ENCODE measurements around the gene YIF1B.
A peak's percentile ranks its signal among the peaks of the same experiment; 100 is the strongest.
"Not testable (repeated sequence)": the region's sequence is repeated elsewhere in the genome, so short reads cannot be mapped to it uniquely, and the experiment has no call there.

The YIF1B gene, protein sequence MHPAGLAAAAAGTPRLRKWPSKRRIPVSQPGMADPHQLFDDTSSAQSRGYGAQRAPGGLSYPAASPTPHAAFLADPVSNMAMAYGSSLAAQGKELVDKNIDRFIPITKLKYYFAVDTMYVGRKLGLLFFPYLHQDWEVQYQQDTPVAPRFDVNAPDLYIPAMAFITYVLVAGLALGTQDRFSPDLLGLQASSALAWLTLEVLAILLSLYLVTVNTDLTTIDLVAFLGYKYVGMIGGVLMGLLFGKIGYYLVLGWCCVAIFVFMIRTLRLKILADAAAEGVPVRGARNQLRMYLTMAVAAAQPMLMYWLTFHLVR

DNA sequence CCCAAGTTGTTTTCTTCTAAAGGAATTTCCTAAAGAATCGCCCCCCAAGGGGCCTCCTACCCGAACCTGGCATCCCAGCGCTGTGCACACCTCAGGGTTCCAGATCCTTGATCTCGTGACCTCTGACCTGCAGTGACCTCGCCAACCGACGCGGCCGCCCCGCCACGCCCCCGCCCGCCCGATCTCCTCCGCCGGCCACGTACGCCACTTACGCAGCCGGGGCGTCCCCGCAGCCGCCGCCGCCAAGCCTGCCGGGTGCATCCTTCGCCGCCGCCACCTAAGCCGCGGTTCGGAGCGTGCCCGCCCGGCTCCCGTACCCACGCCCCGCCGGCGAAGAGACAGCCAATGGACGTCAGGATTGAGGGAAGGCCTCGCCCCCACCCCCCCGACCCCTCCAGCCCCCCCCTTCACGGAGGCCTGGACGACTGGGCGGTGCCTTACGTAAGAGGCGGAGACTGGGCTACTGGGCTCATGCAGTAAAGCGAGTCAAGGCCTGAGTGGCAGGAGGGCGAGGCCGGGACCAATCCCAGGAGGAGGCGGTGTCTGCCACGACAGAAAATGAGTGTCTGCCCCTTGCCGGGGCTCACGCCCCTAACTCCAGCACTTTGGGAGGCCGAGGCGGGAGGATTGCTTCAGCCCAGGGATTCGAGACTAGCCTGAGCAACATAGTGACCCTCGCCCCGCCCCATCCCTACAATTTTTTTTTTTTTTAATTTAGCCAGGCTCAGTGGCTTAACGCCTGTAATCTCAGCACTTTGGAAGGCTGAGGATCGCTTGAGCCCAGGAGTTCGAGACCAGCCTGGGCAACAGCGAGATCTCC is at the start of gene YIF1B:
Gene YIF1B (minus strand): TSS at position 291 of the 820 bp plus-strand sequence. CDS start 30 bp downstream, at position 261.
- DNase-seq: peak; percentile 95

DNA sequence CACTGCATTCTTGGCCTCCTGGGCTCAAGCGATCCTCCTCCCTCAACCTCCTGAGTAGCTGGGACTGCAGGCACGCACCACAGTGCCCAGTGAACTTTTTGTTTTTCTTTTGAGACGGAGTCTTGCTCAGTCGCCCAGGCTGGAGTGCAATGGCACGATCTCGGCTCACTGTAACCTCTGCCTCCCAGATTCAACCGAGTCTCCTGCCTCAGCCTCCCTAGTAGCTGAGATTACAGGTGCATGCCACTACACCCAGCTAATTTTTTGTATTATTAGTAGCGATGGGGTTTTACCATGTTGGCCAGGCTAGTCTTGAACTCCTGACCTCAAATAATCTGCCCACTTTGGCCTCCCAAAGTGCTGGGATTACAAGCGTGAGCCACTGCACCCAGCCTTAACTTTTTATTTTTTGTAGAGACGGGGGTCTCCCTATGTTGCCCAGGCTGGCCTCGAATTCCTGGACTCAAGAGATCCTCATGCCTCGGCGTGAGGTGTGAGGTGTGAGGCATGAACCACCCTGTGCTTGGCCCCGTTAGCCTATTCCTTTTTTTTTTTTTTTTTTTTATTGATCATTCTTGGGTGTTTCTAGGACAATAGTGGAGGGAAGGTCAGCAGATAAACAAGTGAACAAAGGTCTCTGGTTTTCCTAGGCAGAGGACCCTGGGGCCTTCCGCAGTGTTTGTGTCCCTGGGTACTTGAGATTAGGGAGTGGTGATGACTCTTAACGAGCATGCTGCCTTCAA is 47.4 kb upstream of the YIF1B start:
- not testable (repeated sequence) for DNase-seq

DNA sequence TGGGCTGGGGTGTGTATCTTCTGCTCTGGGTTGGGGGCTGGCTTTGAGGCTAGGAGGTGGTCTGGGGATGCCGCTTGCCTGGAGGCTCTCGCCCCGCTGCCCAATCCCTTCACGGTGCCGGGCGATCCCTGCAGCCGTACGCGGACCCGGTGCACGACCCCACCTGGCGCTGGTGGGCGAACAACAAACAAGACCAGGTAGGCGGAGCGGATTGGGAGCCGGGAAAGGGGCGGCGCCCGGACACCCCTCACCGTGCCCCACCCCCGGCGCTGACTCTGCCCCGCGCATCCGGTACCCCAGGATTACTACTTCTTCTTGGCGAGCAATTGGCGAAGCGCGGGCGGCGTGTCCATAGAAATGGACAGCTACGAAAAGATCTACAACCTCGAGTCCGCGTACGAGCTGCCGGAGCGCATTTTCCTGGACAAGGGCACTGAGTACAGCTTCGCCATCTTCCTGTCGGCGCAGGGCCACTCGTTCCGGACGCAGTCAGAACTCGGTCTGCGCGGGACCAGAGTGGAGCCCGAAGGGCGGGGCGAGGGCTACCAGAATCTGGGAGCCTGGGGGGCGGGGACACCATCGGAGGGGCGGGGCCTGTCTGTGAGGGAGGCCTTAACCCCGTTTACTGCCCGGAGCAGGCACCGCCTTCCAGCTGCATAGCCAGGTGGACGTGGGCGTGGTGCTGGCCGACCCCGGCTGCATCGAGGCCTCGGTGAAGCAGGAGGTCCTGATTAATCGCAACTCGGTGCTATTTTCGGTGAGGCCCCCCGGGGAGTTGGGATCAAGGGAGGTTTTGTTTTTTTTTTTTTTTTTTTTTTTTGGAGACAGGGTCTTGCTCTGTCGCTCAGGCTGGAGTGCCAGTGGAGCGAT is 46.6 kb upstream of the YIF1B start:
- peak; percentile 80 for DNase-seq

DNA sequence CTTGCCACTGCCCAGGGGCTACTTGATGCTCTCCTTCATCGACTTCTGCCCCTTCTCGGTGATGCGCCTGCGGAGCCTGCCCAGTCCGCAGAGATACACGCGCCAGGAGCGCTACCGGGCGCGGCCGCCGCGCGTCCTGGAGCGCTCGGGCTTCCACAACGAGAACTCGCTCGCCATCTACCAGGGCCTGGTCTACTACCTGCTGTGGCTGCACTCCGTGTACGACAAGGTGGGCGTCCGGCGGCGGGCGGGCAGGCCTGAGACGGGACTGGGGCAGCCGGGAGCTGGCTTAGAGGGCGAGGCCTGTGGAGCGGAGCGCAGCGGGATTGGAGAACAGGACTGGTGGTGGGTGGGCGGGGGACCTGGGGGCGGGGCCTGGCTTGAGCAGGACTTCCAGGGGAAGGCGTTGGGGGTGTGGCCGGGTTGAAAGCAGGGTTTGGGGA is 45.9 kb upstream of the YIF1B start:
- peak; percentile 63 for DNase-seq

DNA sequence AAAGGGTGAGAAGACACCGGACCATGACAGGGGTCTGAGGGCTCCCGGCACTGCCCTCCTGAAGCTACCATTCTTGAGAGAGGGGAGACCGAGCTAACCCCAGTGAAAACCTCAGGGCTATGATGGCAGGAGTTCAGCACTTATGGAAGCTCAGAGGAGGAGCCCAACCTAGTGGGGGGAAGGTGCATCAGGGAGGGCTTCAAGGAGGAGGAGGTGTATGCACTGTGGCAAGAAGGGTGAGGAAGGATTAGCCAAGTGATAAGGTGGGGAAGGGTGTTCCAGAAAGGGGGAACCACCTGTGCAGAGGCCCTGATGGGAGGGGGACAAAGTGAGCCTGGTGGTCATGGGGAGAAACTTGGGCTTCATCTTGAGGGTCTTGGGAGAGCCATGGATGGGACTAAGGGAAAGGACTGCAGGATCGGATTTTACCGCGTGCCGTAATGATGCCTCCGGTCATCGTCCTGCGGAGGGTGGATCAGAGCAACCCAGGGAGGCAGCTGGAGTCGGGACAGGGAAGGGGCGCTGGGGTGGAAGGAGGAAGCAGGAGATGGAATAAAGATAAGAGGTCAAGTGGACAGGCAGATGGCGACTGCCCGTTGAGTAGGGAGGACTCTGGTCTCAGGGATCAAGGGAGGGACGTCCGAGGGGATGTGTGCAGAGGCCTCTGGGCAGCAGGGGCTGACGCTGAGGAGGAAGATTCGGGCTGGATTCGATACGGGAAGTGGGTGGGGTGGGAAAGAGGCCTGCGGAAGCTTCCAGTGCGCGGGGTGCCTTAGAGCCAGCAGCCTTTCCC is 45.3 kb upstream of the YIF1B start:
- no peak for DNase-seq

DNA sequence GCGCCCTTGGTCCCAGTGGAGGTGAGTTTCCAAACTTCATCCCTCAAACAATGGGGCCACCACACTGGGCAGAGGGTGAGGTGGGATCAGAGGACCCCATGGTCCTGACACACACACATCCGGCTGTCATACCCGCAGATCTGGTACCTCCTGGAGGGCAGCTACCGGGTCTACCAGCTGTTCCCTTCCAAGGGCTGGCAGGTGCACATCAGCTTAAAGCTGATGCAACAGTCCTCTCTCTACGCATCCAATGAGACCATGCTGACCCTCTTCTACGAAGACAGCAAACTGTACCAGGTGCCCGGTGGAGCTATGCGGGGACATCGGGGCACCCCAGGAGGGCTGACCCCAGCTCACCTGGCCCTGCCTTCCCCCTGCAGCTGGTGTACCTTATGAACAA is 44.6 kb upstream of the YIF1B start:
- DNase-seq: no peak

DNA sequence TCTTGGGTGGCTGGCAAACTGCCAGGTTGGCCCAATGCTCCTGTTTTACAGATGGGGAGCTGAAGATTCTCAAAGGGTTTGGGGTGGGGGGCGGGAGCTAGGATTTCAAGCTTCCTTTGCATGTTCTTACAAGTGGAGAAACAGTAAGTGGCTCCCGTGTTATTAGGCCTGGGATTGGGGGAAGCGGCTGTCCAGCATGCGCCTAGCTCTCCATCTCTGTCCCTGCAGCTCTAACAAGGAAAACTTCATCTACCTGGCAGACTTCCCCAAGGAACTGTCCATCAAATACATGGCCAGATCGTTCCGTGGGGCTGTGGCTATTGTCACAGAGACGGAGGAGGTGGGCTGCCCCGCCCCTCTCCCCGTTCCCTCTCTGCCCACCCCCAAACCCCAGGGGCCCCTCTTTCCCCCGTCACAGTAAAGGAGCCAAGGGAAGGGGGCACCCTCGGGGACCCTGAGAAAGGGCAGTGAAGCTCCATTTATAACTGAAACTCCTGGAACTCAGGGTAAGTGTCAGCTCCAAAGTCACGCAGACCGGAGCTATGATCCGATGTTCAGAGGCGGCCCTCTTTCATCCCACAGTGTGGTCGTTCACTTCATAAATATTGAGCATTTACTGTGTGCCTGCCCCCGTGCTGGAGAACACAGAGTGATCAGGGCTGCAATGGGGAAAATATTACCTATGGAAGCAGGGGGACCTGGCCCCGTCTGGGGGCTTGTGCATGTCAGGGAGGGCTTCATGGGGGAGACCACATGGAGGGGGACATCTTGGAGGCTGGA is 43.7 kb upstream of the YIF1B start:
- no peak for DNase-seq

DNA sequence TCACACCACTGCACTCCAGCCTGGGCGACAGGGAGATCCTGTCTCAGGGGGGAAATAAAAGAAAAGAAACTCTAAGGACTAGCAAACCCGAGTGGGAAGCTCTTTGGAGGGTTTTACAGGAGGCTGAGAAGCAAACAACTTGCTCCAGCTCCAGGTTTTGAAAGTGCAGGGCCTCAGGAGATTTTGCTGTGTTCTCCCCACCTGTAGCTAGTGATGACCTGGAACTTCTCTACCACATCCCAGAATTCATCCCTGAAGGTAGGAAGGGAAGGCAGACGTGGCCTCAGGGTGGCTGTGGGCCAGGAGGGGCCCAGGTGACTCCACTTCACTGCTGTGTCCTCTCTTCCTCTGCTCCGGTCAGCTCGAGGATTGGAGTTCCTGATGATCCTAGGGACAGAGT is 42.3 kb upstream of the YIF1B start:
- no peak for DNase-seq

DNA sequence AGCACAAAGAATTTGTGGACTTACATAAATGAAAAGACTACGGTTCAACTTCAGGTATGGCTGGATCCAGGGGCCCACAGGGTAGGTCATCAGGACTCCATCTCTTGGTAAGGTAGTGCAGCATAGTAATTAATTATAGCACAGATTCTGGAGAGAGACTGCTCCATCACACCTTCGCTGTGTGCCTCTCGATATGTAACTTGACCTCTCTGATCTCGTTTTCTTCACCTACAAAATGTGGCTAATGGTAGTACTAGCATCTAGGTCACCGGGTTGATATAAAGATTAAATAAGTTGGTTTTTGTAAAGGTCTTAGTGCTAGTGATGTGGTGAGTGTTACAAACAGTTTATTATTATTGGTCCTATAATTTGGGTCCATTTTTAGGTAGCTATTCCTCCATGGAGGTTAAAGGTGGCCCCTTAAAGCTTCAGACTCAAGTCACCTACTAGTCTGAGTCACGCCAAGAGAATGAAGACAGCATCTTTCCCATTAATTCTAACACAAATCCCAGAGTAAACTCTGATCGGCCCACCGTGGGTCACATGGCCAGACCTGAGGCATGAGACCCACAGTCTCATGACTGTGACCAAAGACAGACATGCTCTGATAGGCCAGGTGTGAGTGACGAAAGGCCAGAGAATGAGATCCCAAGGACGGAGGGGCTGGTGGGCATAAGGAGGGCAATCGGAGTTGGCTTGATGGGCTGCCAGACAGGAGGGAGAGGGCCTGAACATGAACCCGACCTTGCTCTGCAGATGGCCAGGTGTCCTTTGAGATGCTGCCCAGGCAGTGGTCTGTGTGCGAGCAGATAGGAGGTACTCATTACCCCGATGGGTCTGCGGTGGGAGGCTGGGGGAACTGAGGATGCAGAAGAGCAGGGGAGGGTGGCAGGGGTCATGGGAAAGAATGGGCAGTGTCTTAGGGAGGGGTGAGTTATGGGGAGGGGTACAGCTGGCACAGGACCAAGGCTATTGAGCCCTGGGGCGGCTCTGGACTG is 40.3 kb upstream of the YIF1B start:
- no peak for DNase-seq

DNA sequence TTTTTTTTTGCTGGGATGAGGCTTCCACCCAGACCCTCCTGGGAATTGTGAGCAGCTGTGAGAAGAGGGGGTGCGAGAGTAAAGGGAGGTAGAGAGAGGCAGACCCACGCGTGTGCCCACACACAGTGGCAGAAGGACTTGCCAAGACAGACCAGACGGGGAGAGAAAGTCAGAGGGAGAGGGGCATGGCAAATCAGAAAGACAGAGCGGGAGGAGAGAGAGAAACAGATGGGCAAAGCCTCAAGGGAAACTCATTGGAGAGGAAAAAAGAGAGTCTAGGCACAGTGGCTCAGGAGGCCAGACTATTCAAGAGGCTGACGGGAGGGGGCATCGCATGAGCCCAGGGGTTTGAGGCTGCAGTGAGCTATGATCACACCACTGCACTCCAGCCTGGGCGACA is 36.9 kb upstream of the YIF1B start:
- DNase-seq: no peak

DNA sequence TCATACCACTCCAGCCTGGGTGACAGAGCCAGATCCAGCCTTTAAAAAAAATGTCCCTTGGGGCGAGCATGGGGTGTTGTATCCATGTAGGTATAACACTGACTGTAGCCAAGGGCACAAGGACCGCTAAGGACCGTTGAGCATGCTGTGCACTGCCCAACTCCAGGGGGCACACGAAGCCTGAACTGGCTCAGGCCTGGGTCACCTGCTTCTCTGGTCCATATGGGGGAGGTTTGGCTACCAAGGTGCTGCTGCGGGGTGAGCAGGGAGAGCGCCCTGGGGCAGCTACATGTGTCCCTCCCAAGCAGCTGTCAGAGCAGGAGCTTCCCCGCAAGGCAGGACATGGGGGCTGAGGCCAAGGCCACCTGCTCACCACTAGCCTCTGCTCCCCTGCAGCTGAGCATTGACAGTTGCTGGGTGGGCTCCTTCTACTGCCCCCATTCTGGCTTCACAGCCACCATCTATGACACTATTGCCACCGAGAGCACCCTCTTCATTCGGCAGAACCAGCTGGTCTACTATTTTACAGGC is 36.2 kb upstream of the YIF1B start:
- DNase-seq: no peak

DNA sequence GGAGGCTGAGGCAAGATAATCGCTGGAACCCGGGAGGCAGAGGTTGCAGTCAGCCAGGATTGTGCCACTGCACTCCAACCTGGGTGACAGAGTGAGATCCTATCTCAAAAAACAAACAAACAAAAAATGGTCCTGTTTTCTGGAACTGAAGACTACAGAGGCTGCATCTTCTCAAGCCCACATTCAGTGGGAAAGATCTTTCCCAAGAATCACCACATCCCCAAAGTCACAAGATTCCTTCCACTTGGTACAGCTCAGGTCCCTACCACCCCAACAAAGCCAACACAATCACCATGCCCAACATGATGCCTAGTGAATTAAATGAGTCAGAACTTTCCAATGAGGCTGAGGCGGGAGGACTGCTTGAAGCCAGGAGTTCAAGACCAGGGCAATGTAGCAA is 35.1 kb upstream of the YIF1B start:
- DNase-seq: no peak

DNA sequence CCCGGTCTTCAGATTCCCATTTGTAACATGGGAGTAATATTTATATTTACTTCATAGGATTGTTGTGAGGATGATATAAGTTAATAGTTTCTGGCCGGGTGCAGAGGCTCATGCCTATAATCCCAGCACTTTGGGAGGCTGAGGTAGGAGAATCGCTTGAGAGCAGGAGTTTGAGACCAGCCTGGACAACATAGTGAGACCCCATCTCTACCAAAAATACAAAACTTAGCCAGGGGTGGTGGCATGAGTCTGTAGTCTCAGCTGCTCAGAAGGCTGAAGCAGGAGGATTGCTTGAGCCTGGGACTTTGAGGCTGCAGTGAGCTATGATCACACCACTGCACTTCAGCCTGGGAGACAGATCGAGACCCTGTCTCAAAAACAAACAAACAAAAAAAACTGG is 31.1 kb upstream of the YIF1B start:
- no peak for DNase-seq

DNA sequence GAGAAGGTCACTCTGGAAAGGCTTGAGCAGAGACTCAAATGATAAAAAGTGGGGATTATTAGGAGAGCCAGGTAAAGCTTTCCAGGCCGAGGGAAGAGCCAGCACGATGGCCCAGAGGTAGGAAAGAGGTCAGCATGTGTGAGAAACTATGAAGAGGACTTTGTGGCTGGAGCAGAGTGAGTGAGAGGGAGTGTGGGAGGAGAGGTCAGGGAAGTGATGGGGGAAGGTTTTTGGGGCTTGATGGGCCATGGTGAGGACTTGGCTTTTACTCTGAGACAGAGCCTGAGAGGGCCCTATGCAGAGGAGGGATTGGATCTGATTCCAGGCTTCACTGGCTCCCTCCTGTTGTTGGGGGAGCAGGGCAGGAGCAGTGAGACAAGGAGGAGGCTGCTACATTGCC is 25.2 kb upstream of the YIF1B start:
- DNase-seq: no peak

DNA sequence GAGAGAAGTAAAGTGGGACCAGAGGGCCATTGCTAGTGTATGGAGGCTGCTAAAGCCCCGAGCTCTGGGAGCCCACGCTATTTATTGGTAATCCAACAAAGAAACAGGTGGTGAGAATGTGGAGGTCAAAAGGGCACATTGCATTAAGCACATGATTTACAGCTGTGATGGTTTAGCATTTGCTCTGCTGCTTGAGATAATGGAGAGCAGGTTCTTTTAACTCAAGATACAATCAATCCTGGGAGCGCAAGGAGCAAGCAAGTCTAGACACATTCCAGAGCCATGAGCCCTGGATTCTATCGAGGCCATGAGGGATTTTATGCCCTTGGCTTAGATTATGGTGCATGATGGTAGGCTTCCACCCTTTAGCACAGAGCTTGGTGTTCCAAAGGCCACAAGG is 23.3 kb upstream of the YIF1B start:
- not testable (repeated sequence) for DNase-seq

DNA sequence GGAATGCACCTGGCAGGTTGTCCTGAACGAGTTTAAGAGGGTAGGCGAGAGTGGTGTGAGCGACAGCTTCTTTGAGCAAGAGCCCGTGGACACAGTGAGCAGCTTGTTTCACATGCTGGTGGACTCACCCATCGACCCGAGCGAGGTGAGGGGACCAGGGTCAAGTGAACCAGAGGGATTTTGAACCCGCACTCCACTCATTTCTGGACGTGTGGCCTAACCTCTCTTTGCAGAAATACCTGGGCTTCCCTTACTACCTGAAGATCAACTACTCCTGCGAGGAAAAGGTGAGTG is 21.6 kb upstream of the YIF1B start:
- DNase-seq: no peak

DNA sequence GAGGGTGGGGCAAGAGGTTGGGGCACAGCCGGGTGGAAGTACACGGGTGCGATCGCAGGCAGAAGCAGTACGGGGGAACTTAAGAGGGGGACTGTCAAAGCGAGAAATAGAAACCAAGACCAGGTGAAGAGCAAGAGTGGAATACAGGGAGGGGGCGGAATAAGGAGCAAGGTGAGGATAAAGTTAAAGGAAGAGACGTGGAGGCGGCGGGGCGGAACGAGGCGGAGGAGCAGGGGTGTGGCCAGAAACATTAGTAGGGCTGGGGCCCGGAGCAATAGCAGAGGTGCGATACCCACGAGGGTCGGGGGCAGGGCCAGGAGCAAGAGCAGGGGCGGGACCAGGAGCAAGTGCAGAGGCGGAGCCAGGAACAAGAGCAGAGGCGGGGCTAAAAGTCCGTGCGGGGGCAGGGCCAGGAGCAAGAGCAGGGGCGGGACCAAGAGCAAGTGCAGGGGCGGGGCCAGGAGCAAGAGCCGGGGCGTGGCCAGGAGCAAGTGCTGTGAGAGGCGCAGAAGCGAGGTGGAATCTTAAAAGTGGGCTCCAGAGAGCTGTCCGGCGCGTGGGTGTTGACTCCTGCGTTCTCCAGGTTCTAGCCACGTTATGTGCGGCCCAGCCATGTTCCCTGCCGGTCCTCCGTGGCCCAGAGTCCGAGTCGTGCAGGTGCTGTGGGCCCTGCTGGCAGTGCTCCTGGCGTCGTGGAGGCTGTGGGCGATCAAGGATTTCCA is 21.1 kb upstream of the YIF1B start:
- peak; percentile 95 for DNase-seq

DNA sequence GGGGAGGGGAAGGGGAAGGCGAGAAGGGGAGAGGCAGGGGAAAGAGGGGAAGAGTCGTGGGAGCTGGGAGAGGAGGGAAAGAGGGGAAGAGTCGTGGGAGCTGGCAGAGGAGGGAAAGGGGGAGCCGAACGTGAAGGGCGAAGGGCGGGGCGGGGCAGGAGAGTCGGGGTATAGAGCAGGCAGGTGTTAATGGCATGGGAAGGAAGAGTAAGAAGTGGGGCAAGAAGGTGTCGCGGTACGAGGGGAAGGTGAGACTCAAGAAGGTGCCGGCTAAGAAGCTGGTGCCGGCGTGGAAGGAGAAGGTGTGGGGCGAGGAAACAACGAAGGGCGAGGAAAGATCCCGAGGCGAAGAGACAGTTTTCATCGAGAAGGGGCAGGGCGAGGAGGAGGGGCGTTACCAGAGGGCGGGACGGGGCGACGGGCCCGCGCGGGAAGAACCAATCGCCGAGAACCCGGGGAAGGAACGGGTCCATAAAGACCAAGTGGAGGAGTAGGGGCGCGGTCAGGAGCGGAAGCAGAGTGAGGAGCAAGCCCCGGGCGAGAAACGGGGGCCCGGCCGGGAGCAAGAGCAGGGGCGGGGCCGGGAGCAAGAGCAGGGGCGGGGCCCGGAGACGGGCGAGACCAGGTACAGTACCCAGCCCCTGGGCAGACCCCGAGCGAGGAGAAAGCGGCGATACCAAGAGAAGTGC is 20.3 kb upstream of the YIF1B start:
- peak; percentile 92 for DNase-seq

Measured in activated CD4-positive, CD25-positive, alpha-beta regulatory T cell treated with anti-CD3 and anti-CD28 coated beads, Interleukin-2, amount 50 U/mL, for 72 hours (primary cell).